ENCODE results near the gene NLGN1.
A peak's percentile ranks its signal among the peaks of the same experiment; 100 is the strongest.

Gene NLGN1

GRCh38 chr3:174101244-174101643 lies 703.7 kb downstream of the NLGN1 start:
- DNase-seq (ENCODE audit: extremely low read depth, insufficient read length): peak; percentile 0
- Histone ChIP-seq H3K4me3 (replicated peaks; ENCODE audit: low read depth, low read length) (no peak overlapping the region), H3K27me3 (replicated peaks; ENCODE audit: control insufficient read depth, insufficient read depth, low read length) (no peaks in the 10 kb centered on the region), H3K36me3 (ENCODE audit: control insufficient read depth, insufficient read depth, low read length) (no peaks in the 10 kb centered on the region)
- TF ChIP-seq CTCF (IDR thresholded peaks at IDR 0.05; ENCODE audit: insufficient read depth, low read length, poor library complexity, severe bottlenecking): no peak

- no peak for DNase-seq (ENCODE audit: extremely low read depth, insufficient read length)
- no peak for TF ChIP-seq CTCF (IDR thresholded peaks at IDR 0.05; ENCODE audit: insufficient read depth, low read length, poor library complexity, severe bottlenecking)
- no peaks in the 10 kb centered on the region for H3K27me3 ChIP-seq (replicated peaks; ENCODE audit: control insufficient read depth, insufficient read depth, low read length)
- H3K4me3 ChIP-seq (replicated peaks; ENCODE audit: low read depth, low read length): no peak overlapping the region
- no peaks in the 10 kb centered on the region for H3K36me3 ChIP-seq (ENCODE audit: control insufficient read depth, insufficient read depth, low read length)
Observed at GRCh38 chr3:174102274-174102673, 704.7 kb downstream of the NLGN1 start.

GRCh38 chr3:174102866-174103265 lies 705.3 kb downstream of the NLGN1 start:
- TF ChIP-seq CTCF (IDR thresholded peaks at IDR 0.05; ENCODE audit: insufficient read depth, low read length, poor library complexity, severe bottlenecking): no peak

GRCh38 chr3:174110761-174111160 lies 713.2 kb downstream of the NLGN1 start:
- no peak for DNase-seq (ENCODE audit: extremely low read depth, insufficient read length)
- Histone ChIP-seq H3K4me3 (replicated peaks; ENCODE audit: low read depth, low read length) (no peak overlapping the region), H3K36me3 (ENCODE audit: control insufficient read depth, insufficient read depth, low read length) (no peaks in the 10 kb centered on the region), H3K27me3 (replicated peaks; ENCODE audit: control insufficient read depth, insufficient read depth, low read length) (no peaks in the 10 kb centered on the region)
- TF ChIP-seq CTCF (IDR thresholded peaks at IDR 0.05; ENCODE audit: insufficient read depth, low read length, poor library complexity, severe bottlenecking): no peak

More at GRCh38 chr3:174102866-174103265, 705.3 kb downstream of the NLGN1 start:
- H3K4me3 ChIP-seq (replicated peaks; ENCODE audit: low read depth, low read length): no peak overlapping the region
- H3K27me3 ChIP-seq (replicated peaks; ENCODE audit: control insufficient read depth, insufficient read depth, low read length): no peaks in the 10 kb centered on the region
- no peaks in the 10 kb centered on the region for H3K36me3 ChIP-seq (ENCODE audit: control insufficient read depth, insufficient read depth, low read length)
- DNase-seq (ENCODE audit: extremely low read depth, insufficient read length): no peak

GRCh38 chr3:174111776-174112175 lies 714.2 kb downstream of the NLGN1 start:
- Histone ChIP-seq H3K27me3 (replicated peaks; ENCODE audit: control insufficient read depth, insufficient read depth, low read length) (no peaks in the 10 kb centered on the region), H3K36me3 (ENCODE audit: control insufficient read depth, insufficient read depth, low read length) (no peaks in the 10 kb centered on the region), H3K4me3 (replicated peaks; ENCODE audit: low read depth, low read length) (no peak overlapping the region)
- DNase-seq (ENCODE audit: extremely low read depth, insufficient read length): no peak
- no peak for TF ChIP-seq CTCF (IDR thresholded peaks at IDR 0.05; ENCODE audit: insufficient read depth, low read length, poor library complexity, severe bottlenecking)

GRCh38 chr3:174116421-174116820 lies 718.9 kb downstream of the NLGN1 start:
- DNase-seq (ENCODE audit: extremely low read depth, insufficient read length): no peak
- Histone ChIP-seq H3K4me3 (replicated peaks; ENCODE audit: low read depth, low read length) (no peak overlapping the region), H3K36me3 (ENCODE audit: control insufficient read depth, insufficient read depth, low read length) (no peaks in the 10 kb centered on the region), H3K27me3 (replicated peaks; ENCODE audit: control insufficient read depth, insufficient read depth, low read length) (no peaks in the 10 kb centered on the region)
- TF ChIP-seq CTCF (IDR thresholded peaks at IDR 0.05; ENCODE audit: insufficient read depth, low read length, poor library complexity, severe bottlenecking): no peak

Measured in GM06990 (cell line).